HG03521 (cell line): ENCODE results near the gene MAEA.
"Not testable (repeated sequence)": the region's sequence is repeated elsewhere in the genome, so short reads cannot be mapped to it uniquely, and the experiment has no call there.

Source experiments
- ATAC-seq: cut with Tn5 transposase; IDR thresholded peaks from one replicate; pipeline ENCODE4 v1.9.1; 2021; ENCODE audit warnings: mild to moderate bottlenecking, moderate library complexity; ENCODE audit not compliant: unreplicated experiment

MAEA gene

GRCh38 chr4:1333256-1333655 lies 43.6 kb downstream of the MAEA start:
- ATAC-seq, result no peak

- not testable (repeated sequence) for ATAC-seq
Measured at GRCh38 chr4:1333851-1334578, 44.3 kb downstream of the MAEA start.

GRCh38 chr4:1334579-1334895 lies 44.8 kb downstream of the MAEA start:
- no peak for ATAC-seq

- not testable (repeated sequence) for ATAC-seq
Measured at GRCh38 chr4:1335193-1335883, 45.6 kb downstream of the MAEA start.

- ATAC-seq, result no peak
Measured at GRCh38 chr4:1336088-1336491, 46.4 kb downstream of the MAEA start.

- ATAC-seq, result no peak
Measured at GRCh38 chr4:1337376-1337831, 47.7 kb downstream of the MAEA start.

- no peak for ATAC-seq
Measured at GRCh38 chr4:1337951-1338751, 48.5 kb downstream of the MAEA start.

GRCh38 chr4:1338752-1339414 lies 49.2 kb downstream of the MAEA start:
- no peak for ATAC-seq

GRCh38 chr4:1339489-1339888 lies 49.8 kb downstream of the MAEA start:
- ATAC-seq, result no peak

GRCh38 chr4:1340181-1340747 lies 50.6 kb downstream of the MAEA start:
- ATAC-seq, result no peak

- no peak for ATAC-seq
Measured at GRCh38 chr4:1340861-1341260, 51.2 kb downstream of the MAEA start.

GRCh38 chr4:1342003-1342402 lies 52.3 kb downstream of the MAEA start:
- no peak for ATAC-seq

GRCh38 chr4:1344696-1345095 lies 55.0 kb downstream of the MAEA start:
- ATAC-seq, result no peak

- ATAC-seq, result no peak
Measured at GRCh38 chr4:1345903-1346780, 56.5 kb downstream of the MAEA start.

- peak; percentile 93 for ATAC-seq
Measured at GRCh38 chr4:1346781-1347409, 57.2 kb downstream of the MAEA start, which contains the start of gene UVSSA. UVSSA (plus strand) TSS chr4:1347208; CDS start chr4:1348092, 884 bp downstream.

GRCh38 chr4:1347410-1347864 lies 57.7 kb downstream of the MAEA start:
- ATAC-seq, result peak; percentile 27

GRCh38 chr4:1348014-1348513 lies 58.4 kb downstream of the MAEA start:
- no peak for ATAC-seq

GRCh38 chr4:1348746-1349145 lies 59.1 kb downstream of the MAEA start:
- no peak for ATAC-seq
